ENCODE measurements around the gene EDDM13. TPM values are rescaled to one million over a fixed set of nuclear protein-coding genes. Genes with fewer than 3 reads are reported as not detected.

EDDM13 gene, protein sequence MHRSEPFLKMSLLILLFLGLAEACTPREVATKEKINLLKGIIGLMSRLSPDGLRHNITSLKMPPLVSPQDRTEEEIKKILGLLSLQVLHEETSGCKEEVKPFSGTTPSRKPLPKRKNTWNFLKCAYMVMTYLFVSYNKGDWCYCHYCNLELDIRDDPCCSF
- total RNA-seq, result not detected in 2 replicates

DNA sequence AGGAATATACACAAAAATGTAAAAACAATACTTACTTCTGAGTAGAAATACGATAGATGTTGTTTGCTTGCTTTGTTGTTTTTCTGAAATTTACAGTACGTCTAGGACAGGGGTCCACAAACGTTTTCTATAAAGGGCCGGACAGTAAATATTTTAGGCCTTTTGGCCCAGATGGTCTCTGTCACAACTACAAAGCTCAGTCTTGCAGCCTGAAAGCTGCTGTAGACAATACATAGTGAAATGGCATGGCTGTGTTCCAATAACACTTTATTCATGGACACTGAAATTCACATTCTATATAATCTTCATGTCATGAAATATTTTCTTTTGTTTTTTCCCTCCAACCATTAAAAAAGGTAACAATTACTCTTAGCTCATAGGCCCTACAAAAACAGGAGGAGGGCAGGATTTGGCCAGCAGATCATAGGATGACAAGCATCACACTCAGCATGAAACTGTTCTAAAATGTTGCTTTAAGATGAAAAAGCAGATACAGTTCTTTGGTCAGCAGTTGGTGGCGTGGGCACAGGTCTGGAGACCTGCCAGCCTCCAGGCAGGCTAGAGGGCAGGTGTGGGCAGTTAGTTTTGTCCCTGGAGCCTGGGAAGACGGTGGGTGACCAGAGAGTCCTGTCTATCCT is at the start of gene EDDM13:
Gene EDDM13, plus strand, starts transcription at position 588 of the 638 bp plus-strand sequence. CDS start 87 bp downstream, outside the sequence.

GRCh38 chr19:56314381-56315076 is 42.0 kb downstream of the EDDM13 start, which contains the start of gene ZSCAN5A:
ZSCAN5A (minus strand) TSS chr19:56314839; CDS start chr19:56225046, 89,793 bp downstream.

Other genes starting within 250 kb of the EDDM13 start
- 13.6 and 17.5 TPM in 2 replicates for gene ZNF787, start 151.5 kb upstream of the EDDM13 start, total RNA-seq
- 14.0 and 16.8 TPM in 2 replicates for gene ZNF444, start 131.5 kb upstream of the EDDM13 start, total RNA-seq
- not detected in 2 replicates for gene GALP, start 96.7 kb upstream of the EDDM13 start, total RNA-seq
- gene ZSCAN5B, start 75.0 kb upstream of the EDDM13 start, total RNA-seq, result 0.17 TPM in 1 of 2 replicates, not detected in the other
- not detected in 2 replicates for gene ZSCAN5C, start 70.5 kb upstream of the EDDM13 start, total RNA-seq
- 1.8 and 3.0 TPM in 2 replicates for gene ZSCAN5A, start 42.1 kb downstream of the EDDM13 start, total RNA-seq
- 1.8 and 2.2 TPM in 2 replicates for gene ZNF582, start 120.8 kb downstream of the EDDM13 start, total RNA-seq
- gene ZNF583, start 131.6 kb downstream of the EDDM13 start, total RNA-seq, result 1.2 and 2.2 TPM in 2 replicates
- 1.0 and 1.3 TPM in 2 replicates for gene ZNF667, start 204.6 kb downstream of the EDDM13 start, total RNA-seq
- gene ZNF471, start 235.1 kb downstream of the EDDM13 start, total RNA-seq, result 0.50 and 0.89 TPM in 2 replicates